Measurements from ENCODE around the gene NUP85.

Gene NUP85

GRCh38 chr17:75237100-75238014 is 31.9 kb downstream of the NUP85 start:
- Histone ChIP-seq H3K36me3 (ENCODE audit: control insufficient read depth, low read depth, low read length) (peaks cover 72% of the 10 kb centered on the region), H3K9me3 (ENCODE audit: control insufficient read depth, low read depth, low read length) (no peaks in the 10 kb centered on the region), H3K27me3 (ENCODE audit: control insufficient read depth, insufficient read depth, low read length) (no peaks in the 10 kb centered on the region), H3K9ac (ENCODE audit: low read length) (no peak overlapping the region), H3K27ac (ENCODE audit: low read length) (no peak overlapping the region), H3K4me3 (ENCODE audit: low read length) (no peak overlapping the region), H3K4me1 (ENCODE audit: control insufficient read depth, low read depth, low read length) (no peaks in the 10 kb centered on the region)

GRCh38 chr17:75238020-75238580 is 32.6 kb downstream of the NUP85 start:
- H3K27me3 ChIP-seq (ENCODE audit: control insufficient read depth, insufficient read depth, low read length): no peaks in the 10 kb centered on the region
- no peak overlapping the region for H3K4me3 ChIP-seq (ENCODE audit: low read length)
- no peaks in the 10 kb centered on the region for H3K9me3 ChIP-seq (ENCODE audit: control insufficient read depth, low read depth, low read length)
- peaks cover 72% of the 10 kb centered on the region for H3K36me3 ChIP-seq (ENCODE audit: control insufficient read depth, low read depth, low read length)
- H3K9ac ChIP-seq (ENCODE audit: low read length): no peak overlapping the region
- no peak overlapping the region for H3K27ac ChIP-seq (ENCODE audit: low read length)
- no peaks in the 10 kb centered on the region for H3K4me1 ChIP-seq (ENCODE audit: control insufficient read depth, low read depth, low read length)

GRCh38 chr17:75238684-75239191 is 33.3 kb downstream of the NUP85 start:
- Histone ChIP-seq H3K27ac (ENCODE audit: low read length) (no peak overlapping the region), H3K4me1 (ENCODE audit: control insufficient read depth, low read depth, low read length) (no peaks in the 10 kb centered on the region), H3K36me3 (ENCODE audit: control insufficient read depth, low read depth, low read length) (peaks cover 78% of the 10 kb centered on the region), H3K4me3 (ENCODE audit: low read length) (no peak overlapping the region), H3K9me3 (ENCODE audit: control insufficient read depth, low read depth, low read length) (no peaks in the 10 kb centered on the region), H3K9ac (ENCODE audit: low read length) (no peak overlapping the region), H3K27me3 (ENCODE audit: control insufficient read depth, insufficient read depth, low read length) (no peaks in the 10 kb centered on the region)

- Histone ChIP-seq H3K4me1 (ENCODE audit: control insufficient read depth, low read depth, low read length) (no peaks in the 10 kb centered on the region), H3K4me3 (ENCODE audit: low read length) (no peak overlapping the region), H3K27ac (ENCODE audit: low read length) (no peak overlapping the region), H3K9me3 (ENCODE audit: control insufficient read depth, low read depth, low read length) (no peaks in the 10 kb centered on the region), H3K9ac (ENCODE audit: low read length) (no peak overlapping the region), H3K36me3 (ENCODE audit: control insufficient read depth, low read depth, low read length) (peaks cover 79% of the 10 kb centered on the region), H3K27me3 (ENCODE audit: control insufficient read depth, insufficient read depth, low read length) (no peaks in the 10 kb centered on the region)
These were observed 33.7 kb downstream of the NUP85 start for GRCh38 chr17:75239214-75239613.

- Histone ChIP-seq H3K36me3 (ENCODE audit: control insufficient read depth, low read depth, low read length) (peaks cover 72% of the 10 kb centered on the region), H3K4me3 (ENCODE audit: low read length) (no peak overlapping the region), H3K9me3 (ENCODE audit: control insufficient read depth, low read depth, low read length) (no peaks in the 10 kb centered on the region), H3K9ac (ENCODE audit: low read length) (no peak overlapping the region), H3K27ac (ENCODE audit: low read length) (no peak overlapping the region), H3K27me3 (ENCODE audit: control insufficient read depth, insufficient read depth, low read length) (no peaks in the 10 kb centered on the region), H3K4me1 (ENCODE audit: control insufficient read depth, low read depth, low read length) (no peaks in the 10 kb centered on the region)
These were observed 34.4 kb downstream of the NUP85 start for GRCh38 chr17:75239778-75240393.

GRCh38 chr17:75240394-75241142 is 35.1 kb downstream of the NUP85 start:
- peaks cover 69% of the 10 kb centered on the region for H3K36me3 ChIP-seq (ENCODE audit: control insufficient read depth, low read depth, low read length)
- no peak overlapping the region for H3K9ac ChIP-seq (ENCODE audit: low read length)
- H3K27me3 ChIP-seq (ENCODE audit: control insufficient read depth, insufficient read depth, low read length): no peaks in the 10 kb centered on the region
- H3K9me3 ChIP-seq (ENCODE audit: control insufficient read depth, low read depth, low read length): no peaks in the 10 kb centered on the region
- no peak overlapping the region for H3K27ac ChIP-seq (ENCODE audit: low read length)
- H3K4me1 ChIP-seq (ENCODE audit: control insufficient read depth, low read depth, low read length): no peaks in the 10 kb centered on the region
- no peak overlapping the region for H3K4me3 ChIP-seq (ENCODE audit: low read length)

- Histone ChIP-seq H3K27me3 (ENCODE audit: control insufficient read depth, insufficient read depth, low read length) (no peaks in the 10 kb centered on the region), H3K4me3 (ENCODE audit: low read length) (no peak overlapping the region), H3K4me1 (ENCODE audit: control insufficient read depth, low read depth, low read length) (no peaks in the 10 kb centered on the region), H3K9ac (ENCODE audit: low read length) (no peak overlapping the region), H3K27ac (ENCODE audit: low read length) (no peak overlapping the region), H3K9me3 (ENCODE audit: control insufficient read depth, low read depth, low read length) (no peaks in the 10 kb centered on the region), H3K36me3 (ENCODE audit: control insufficient read depth, low read depth, low read length) (peaks cover 69% of the 10 kb centered on the region)
These were observed 35.6 kb downstream of the NUP85 start for GRCh38 chr17:75241143-75241430.

GRCh38 chr17:75241502-75241901 is 36.0 kb downstream of the NUP85 start:
- peaks cover 66% of the 10 kb centered on the region for H3K36me3 ChIP-seq (ENCODE audit: control insufficient read depth, low read depth, low read length)
- H3K4me3 ChIP-seq (ENCODE audit: low read length): no peak overlapping the region
- no peak overlapping the region for H3K9ac ChIP-seq (ENCODE audit: low read length)
- H3K27me3 ChIP-seq (ENCODE audit: control insufficient read depth, insufficient read depth, low read length): no peaks in the 10 kb centered on the region
- H3K9me3 ChIP-seq (ENCODE audit: control insufficient read depth, low read depth, low read length): no peaks in the 10 kb centered on the region
- H3K4me1 ChIP-seq (ENCODE audit: control insufficient read depth, low read depth, low read length): no peaks in the 10 kb centered on the region
- no peak overlapping the region for H3K27ac ChIP-seq (ENCODE audit: low read length)

GRCh38 chr17:75241996-75242460 is 36.5 kb downstream of the NUP85 start:
- H3K4me3 ChIP-seq (ENCODE audit: low read length): no peak overlapping the region
- no peaks in the 10 kb centered on the region for H3K9me3 ChIP-seq (ENCODE audit: control insufficient read depth, low read depth, low read length)
- H3K36me3 ChIP-seq (ENCODE audit: control insufficient read depth, low read depth, low read length): peaks cover 61% of the 10 kb centered on the region
- H3K4me1 ChIP-seq (ENCODE audit: control insufficient read depth, low read depth, low read length): no peaks in the 10 kb centered on the region
- H3K27ac ChIP-seq (ENCODE audit: low read length): no peak overlapping the region
- H3K27me3 ChIP-seq (ENCODE audit: control insufficient read depth, insufficient read depth, low read length): no peaks in the 10 kb centered on the region
- no peak overlapping the region for H3K9ac ChIP-seq (ENCODE audit: low read length)

GRCh38 chr17:75242461-75243042 is 37.1 kb downstream of the NUP85 start:
- H3K4me3 ChIP-seq (ENCODE audit: low read length): no peak overlapping the region
- H3K9me3 ChIP-seq (ENCODE audit: control insufficient read depth, low read depth, low read length): no peaks in the 10 kb centered on the region
- no peaks in the 10 kb centered on the region for H3K27me3 ChIP-seq (ENCODE audit: control insufficient read depth, insufficient read depth, low read length)
- no peaks in the 10 kb centered on the region for H3K4me1 ChIP-seq (ENCODE audit: control insufficient read depth, low read depth, low read length)
- H3K9ac ChIP-seq (ENCODE audit: low read length): no peak overlapping the region
- H3K27ac ChIP-seq (ENCODE audit: low read length): no peak overlapping the region
- H3K36me3 ChIP-seq (ENCODE audit: control insufficient read depth, low read depth, low read length): peaks cover 56% of the 10 kb centered on the region
